Gastroesophageal sphincter (tissue), 4 donors: Measurements from ENCODE around the gene MPL. TPM values are rescaled to one million over a fixed set of nuclear protein-coding genes. Genes with fewer than 3 reads are reported as not detected.

ENCODE experiments used
- ATAC-seq: fragments of 150-250 bp; one replicate; pipeline ENCODE4 v1.9.1; 2016; ENCODE audit warnings: mild to moderate bottlenecking, moderate library complexity
- H3K27ac ChIP-seq, 4 donors: fragments of 200-600 bp; sonication (generic) in 3 of 4; 1 replicate in 3 of 4; 2 replicates in 1 of 4; pipeline ENCODE4 v1.5.1; 2016 to 2019
- H3K27me3 ChIP-seq: fragments of 200-600 bp; sonication (generic); one replicate; pipeline ENCODE4 v1.5.1; 2019
- H3K36me3 ChIP-seq, 2 donors: fragments of 200-600 bp; sonication (generic); one replicate each; pipeline ENCODE4 v1.5.1; 2019; ENCODE audit warnings: control low read depth in 1 of 2
- H3K4me1 ChIP-seq, 3 donors: fragments of 200-600 bp; sonication (generic); 1 replicate in 2 of 3; 2 replicates in 1 of 3; pipeline ENCODE4 v1.5.1; 2016 to 2019; ENCODE audit warnings: control low read depth in 2 of 3
- H3K4me3 ChIP-seq, 2 donors: fragments of 200-600 bp; sonication (generic); one replicate each; pipeline ENCODE4 v1.5.1; 2019; ENCODE audit warnings: mild to moderate bottlenecking in 1 of 2, moderate library complexity in 1 of 2
- H3K9me3 ChIP-seq, 3 donors: fragments of 200-600 bp; sonication (generic); one replicate each; pipeline ENCODE4 v1.5.1; 2017 to 2019; ENCODE audit warnings: control low read depth in 2 of 3
- EP300 ChIP-seq: sonication (generic); formaldehyde crosslinking; IDR thresholded peaks from one replicate; pipeline ENCODE4 v1.6.1; 2017; ENCODE audit warnings: antibody characterized with exemption, mild to moderate bottlenecking
- POLR2A ChIP-seq, 2 donors: fragments of 450-650 bp; IDR thresholded peaks; one replicate each; pipeline ENCODE4 v1.6.1; 2017; ENCODE audit warnings: antibody characterized with exemption in 2 of 2, mild to moderate bottlenecking in 2 of 2, moderate library complexity in 1 of 2
- POLR2AphosphoS5 ChIP-seq: sonication (generic); formaldehyde crosslinking; IDR thresholded peaks from one replicate; pipeline ENCODE4 v1.6.1; 2017; ENCODE audit warnings: antibody characterized with exemption
- WGBS, 2 donors: methylation state at CpG; one replicate each; pipeline ENCODE4 v1.1.5; 2018; ENCODE audit warnings: low coverage in 1 of 2; 5-methylcytosine and 5-hydroxymethylcytosine counted together
- total RNA-seq, 4 donors: library from RNA; depleted of rRNA; stranded (reverse); fragments of >200 nt; gene quantifications; one replicate each; pipeline ENCODE4 v1.1.0, GENCODE V29; 2016
- TF ChIP-seq, protein P1 (sequence below), 4 experiments: fragments of 200-600 bp in 2 of 4; fragments of 450-650 bp in 2 of 4; sonication (generic) in 1 of 4; IDR thresholded peaks; one replicate each; pipeline ENCODE4 v1.5.1; 2017 to 2019; ENCODE audit warnings: antibody characterized with exemption in 4 of 4, mild to moderate bottlenecking in 2 of 4, moderate library complexity in 2 of 4

Gene MPL
- total RNA-seq, 4 donors from 2014 or later, result 0.27 to 1.1 TPM; not detected in 2

GRCh38 chr1:43354936-43355335 lies 17.3 kb downstream of the MPL start:
- no peak overlapping the region for H3K27ac ChIP-seq
- WGBS, 2 donors, result 92% methylated on average over 2 of the region's 2 CpGs; no CpG with 5 or more reads in 1 of the 2 donors
- peaks cover 0 to 29% (median 5%) of the 10 kb centered on the region in 3 donors for H3K4me1 ChIP-seq
- no peak overlapping the region for H3K4me3 ChIP-seq
- no peaks in the 10 kb centered on the region for H3K9me3 ChIP-seq
- no peak for ATAC-seq
- H3K36me3 ChIP-seq, result no peaks in the 10 kb centered on the region
- H3K27me3 ChIP-seq, result no peaks in the 10 kb centered on the region
- TF ChIP-seq EP300, result no peak
- no peak for TF ChIP-seq POLR2A (IDR thresholded peaks at IDR 0.05)
- TF ChIP-seq, protein P1, sequence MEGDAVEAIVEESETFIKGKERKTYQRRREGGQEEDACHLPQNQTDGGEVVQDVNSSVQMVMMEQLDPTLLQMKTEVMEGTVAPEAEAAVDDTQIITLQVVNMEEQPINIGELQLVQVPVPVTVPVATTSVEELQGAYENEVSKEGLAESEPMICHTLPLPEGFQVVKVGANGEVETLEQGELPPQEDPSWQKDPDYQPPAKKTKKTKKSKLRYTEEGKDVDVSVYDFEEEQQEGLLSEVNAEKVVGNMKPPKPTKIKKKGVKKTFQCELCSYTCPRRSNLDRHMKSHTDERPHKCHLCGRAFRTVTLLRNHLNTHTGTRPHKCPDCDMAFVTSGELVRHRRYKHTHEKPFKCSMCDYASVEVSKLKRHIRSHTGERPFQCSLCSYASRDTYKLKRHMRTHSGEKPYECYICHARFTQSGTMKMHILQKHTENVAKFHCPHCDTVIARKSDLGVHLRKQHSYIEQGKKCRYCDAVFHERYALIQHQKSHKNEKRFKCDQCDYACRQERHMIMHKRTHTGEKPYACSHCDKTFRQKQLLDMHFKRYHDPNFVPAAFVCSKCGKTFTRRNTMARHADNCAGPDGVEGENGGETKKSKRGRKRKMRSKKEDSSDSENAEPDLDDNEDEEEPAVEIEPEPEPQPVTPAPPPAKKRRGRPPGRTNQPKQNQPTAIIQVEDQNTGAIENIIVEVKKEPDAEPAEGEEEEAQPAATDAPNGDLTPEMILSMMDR (IDR thresholded peaks at IDR 0.05), result no peak
- TF ChIP-seq POLR2AphosphoS5, result no peak

DNA sequence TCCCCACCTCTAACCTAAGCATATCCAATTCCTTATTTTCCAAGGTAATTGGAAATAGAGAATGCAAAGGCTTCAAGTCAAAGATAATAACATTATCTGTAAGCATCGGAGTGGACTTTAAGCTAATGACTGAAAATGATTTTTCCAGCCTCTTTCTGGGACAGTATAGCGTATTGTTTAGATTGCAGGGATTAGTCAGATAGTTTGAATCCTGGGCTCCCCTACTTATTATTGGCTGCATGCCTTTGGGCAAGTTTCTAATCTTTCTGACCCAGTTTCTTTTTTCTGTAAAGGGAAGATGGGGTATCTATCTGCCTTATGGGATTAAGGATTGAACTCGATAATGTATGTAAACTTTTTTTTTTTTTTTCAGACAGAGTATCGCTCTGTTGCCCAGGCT lies 19.6 kb downstream of the MPL start:
- 79 to 90% methylated on average over 3 to 4 of the region's 4 CpGs for WGBS, 2 donors
- H3K36me3 ChIP-seq, result peaks cover 0 to 19% of the 10 kb centered on the region in 2 donors
- TF ChIP-seq POLR2A (IDR thresholded peaks at IDR 0.05), result no peak
- no peak for TF ChIP-seq POLR2AphosphoS5
- TF ChIP-seq EP300, result no peak
- TF ChIP-seq, protein P1 (IDR thresholded peaks at IDR 0.05), result no peak
- H3K27me3 ChIP-seq, result no peaks in the 10 kb centered on the region
- peaks cover 0 to 24% (median 5%) of the 10 kb centered on the region in 3 donors for H3K4me1 ChIP-seq
- H3K4me3 ChIP-seq, result no peak overlapping the region
- no peak for ATAC-seq
- peak overlapping the region in 2 of 4 donors; percentile 92 to 94 for H3K27ac ChIP-seq
- H3K9me3 ChIP-seq, result no peaks in the 10 kb centered on the region

DNA sequence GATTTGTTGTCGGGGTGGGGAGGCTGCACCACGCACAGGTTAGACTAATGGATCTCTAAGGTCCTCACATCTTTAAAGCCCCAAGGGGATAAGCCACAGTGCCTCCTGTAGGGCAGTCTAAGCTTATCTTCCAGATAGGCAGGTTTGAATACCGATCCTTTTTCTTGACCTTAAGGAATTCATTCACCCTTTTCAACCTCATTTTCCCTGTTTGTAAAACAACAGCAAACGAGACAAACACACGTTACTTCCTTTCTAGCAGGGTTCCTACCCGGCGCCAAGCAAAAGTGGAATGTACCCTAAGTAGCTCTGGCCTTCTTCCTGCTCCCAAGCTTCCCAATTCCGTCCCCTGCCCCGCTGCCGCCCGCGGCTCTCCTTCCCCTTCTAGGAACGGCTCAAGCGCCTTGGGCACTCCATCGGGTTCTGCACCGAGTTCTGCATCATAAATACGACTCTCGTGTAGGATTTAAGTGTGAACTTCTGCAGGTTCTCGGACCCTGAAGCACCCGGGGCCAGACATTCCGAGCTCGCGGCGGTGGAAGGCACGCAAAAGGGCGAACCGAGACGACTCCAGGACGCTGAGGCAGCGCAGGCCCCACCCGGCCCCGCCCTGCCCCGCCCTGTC lies 20.6 kb downstream of the MPL start:
- TF ChIP-seq EP300, result no peak
- TF ChIP-seq POLR2A (IDR thresholded peaks at IDR 0.05), result peak; percentile 24 to 57
- TF ChIP-seq, protein P1 (IDR thresholded peaks at IDR 0.05), result peak in 3 of 4 experiments; percentile 29 to 37 (median 35)
- peak; percentile 18 for TF ChIP-seq POLR2AphosphoS5
- Histone ChIP-seq H3K4me3 (peak overlapping the region; percentile 70 to 77), H3K36me3 (peaks cover 0 to 29% of the 10 kb centered on the region in 2 donors), H3K27ac (peak overlapping the region; percentile 87 to 95 (median 93)), H3K4me1 (peaks cover 0 to 24% (median 5%) of the 10 kb centered on the region in 3 donors), H3K9me3 (no peaks in the 10 kb centered on the region), H3K27me3 (no peaks in the 10 kb centered on the region)
- peak; percentile 29 for ATAC-seq
- 0 to 7% methylated on average over 3 to 5 of the region's 33 CpGs for WGBS, 2 donors

DNA sequence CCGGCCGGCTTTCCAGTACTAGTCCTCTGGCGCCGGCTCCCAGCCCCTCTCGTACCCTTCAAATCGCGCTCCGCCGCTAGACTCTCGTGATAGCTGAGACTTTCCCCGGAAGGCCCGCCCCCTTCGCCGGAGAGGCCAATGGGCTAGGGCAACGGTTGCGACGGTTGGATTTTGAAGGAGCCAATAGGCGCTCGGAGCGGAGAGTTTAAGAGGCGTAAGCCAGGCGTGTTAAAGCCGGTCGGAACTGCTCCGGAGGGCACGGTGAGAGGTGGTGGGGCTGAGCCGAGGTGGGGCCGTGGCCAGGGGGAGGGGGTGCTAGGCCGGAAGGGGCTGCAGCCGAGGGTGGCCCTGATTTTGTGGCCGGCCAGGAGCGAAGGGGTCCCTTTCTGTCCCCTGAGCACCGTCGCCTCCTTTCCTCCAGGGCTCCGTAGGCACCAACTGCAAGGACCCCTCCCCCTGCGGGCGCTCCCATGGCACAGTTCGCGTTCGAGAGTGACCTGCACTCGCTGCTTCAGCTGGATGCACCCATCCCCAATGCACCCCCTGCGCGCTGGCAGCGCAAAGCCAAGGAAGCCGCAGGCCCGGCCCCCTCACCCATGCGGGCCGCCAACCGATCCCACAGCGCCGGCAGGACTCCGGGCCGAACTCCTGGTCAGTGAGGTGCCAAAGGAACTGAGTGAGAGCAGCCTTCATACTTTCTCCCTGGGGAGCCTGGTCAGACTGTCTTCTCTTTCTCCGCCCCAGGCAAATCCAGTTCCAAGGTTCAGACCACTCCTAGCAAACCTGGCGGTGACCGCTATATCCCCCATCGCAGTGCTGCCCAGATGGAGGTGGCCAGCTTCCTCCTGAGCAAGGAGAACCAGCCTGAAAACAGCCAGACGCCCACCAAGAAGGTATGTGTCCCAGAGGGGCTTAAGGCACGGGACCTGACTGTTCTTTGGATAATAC lies 21.4 kb downstream of the MPL start, which contains the start of gene CDC20:
Gene CDC20, plus strand, starts transcription at position 236 of the 948 bp plus-strand sequence. Its CDS starts 235 bp downstream, at position 471.
- no peaks in the 10 kb centered on the region for H3K9me3 ChIP-seq
- peak within 1 kb of the TSS; percentile 70 to 77 for H3K4me3 ChIP-seq
- whole genome bisulfite sequencing, 2 donors, result 0% methylated on average over 1 of the region's 59 CpGs; no CpG with 5 or more reads in 1 of the 2 donors
- ATAC-seq, result peak; percentile 100
- H3K36me3 ChIP-seq, result peaks cover 0 to 37% of the 10 kb centered on the region in 2 donors
- no peak for TF ChIP-seq POLR2A (IDR thresholded peaks at IDR 0.05)
- peaks cover 0 to 24% (median 5%) of the 10 kb centered on the region in 3 donors for H3K4me1 ChIP-seq
- no peaks in the 10 kb centered on the region for H3K27me3 ChIP-seq
- peak within 1 kb of the TSS; percentile 87 to 95 (median 93) for H3K27ac ChIP-seq

- H3K4me3 ChIP-seq, result no peak overlapping the region
- 20 to 25% methylated on average over 1 to 6 of the region's 11 CpGs for WGBS, 2 donors
- H3K27me3 ChIP-seq, result no peaks in the 10 kb centered on the region
Measured at GRCh38 chr1:43359696-43360095, 22.1 kb downstream of the MPL start.

More at GRCh38 chr1:43359696-43360095, 22.1 kb downstream of the MPL start:
- Histone ChIP-seq H3K4me1 (peaks cover 0 to 24% (median 5%) of the 10 kb centered on the region in 3 donors), H3K27ac (peak overlapping the region in 1 of 4 donors; percentile 94), H3K36me3 (peaks cover 0 to 44% of the 10 kb centered on the region in 2 donors), H3K9me3 (no peaks in the 10 kb centered on the region)
- ATAC-seq, result no peak
- TF ChIP-seq POLR2A (IDR thresholded peaks at IDR 0.05) (no peak), EP300 (no peak), POLR2AphosphoS5 (no peak)
- TF ChIP-seq, protein P1 (IDR thresholded peaks at IDR 0.05), result no peak
